KG1 (cell line): ENCODE results near the gene ARRDC5.
"Not testable (repeated sequence)": the region's sequence is repeated elsewhere in the genome, so short reads cannot be mapped to it uniquely, and the experiment has no call there.

Experiments
- DNase-seq: peaks from one replicate; lab custom pipeline; 2025; lab: John Stamatoyannopoulos, UW

ARRDC5 gene

GRCh38 chr19:4902796-4903195, at the start of gene ARRDC5:
Gene ARRDC5 (minus strand): TSS chr19:4902896. CDS start chr19:4902825, 71 bp downstream.
- DNase-seq, result no peak

- DNase-seq, result no peak
These were observed 49.0 kb upstream of the ARRDC5 start for GRCh38 chr19:4951656-4952055.

- DNase-seq, result not testable (repeated sequence)
These were observed 48.0 kb upstream of the ARRDC5 start for GRCh38 chr19:4950650-4951049.

GRCh38 chr19:4941638-4942169, 39.0 kb upstream of the ARRDC5 start:
- DNase-seq, result not testable (repeated sequence)

- DNase-seq, result no peak
These were observed 36.8 kb upstream of the ARRDC5 start for GRCh38 chr19:4939466-4939865.

- not testable (repeated sequence) for DNase-seq
These were observed 35.8 kb upstream of the ARRDC5 start for GRCh38 chr19:4938461-4938860.

- DNase-seq, result no peak
These were observed 34.4 kb upstream of the ARRDC5 start for GRCh38 chr19:4937060-4937459.

GRCh38 chr19:4935444-4935843, 32.7 kb upstream of the ARRDC5 start:
- DNase-seq, result no peak

- no peak for DNase-seq
These were observed 30.8 kb upstream of the ARRDC5 start for GRCh38 chr19:4933528-4933927.

GRCh38 chr19:4932711-4933110, 30.0 kb upstream of the ARRDC5 start:
- no peak for DNase-seq

- no peak for DNase-seq
These were observed 28.0 kb upstream of the ARRDC5 start for GRCh38 chr19:4930664-4931063.

- DNase-seq, result no peak
These were observed 26.5 kb upstream of the ARRDC5 start for GRCh38 chr19:4929186-4929585.

GRCh38 chr19:4923276-4923747, 20.6 kb upstream of the ARRDC5 start:
- DNase-seq, result no peak

GRCh38 chr19:4922530-4923275, 20.0 kb upstream of the ARRDC5 start:
- DNase-seq, result no peak

GRCh38 chr19:4916292-4917082, 13.8 kb upstream of the ARRDC5 start:
- peak; percentile 98 for DNase-seq

GRCh38 chr19:4914736-4915501, 12.2 kb upstream of the ARRDC5 start:
- DNase-seq, result no peak

- no peak for DNase-seq
These were observed 11.5 kb upstream of the ARRDC5 start for GRCh38 chr19:4913996-4914735.

GRCh38 chr19:4911786-4912672, 9.3 kb upstream of the ARRDC5 start:
- DNase-seq, result peak; percentile 39

- DNase-seq, result no peak
These were observed 8.6 kb upstream of the ARRDC5 start for GRCh38 chr19:4911314-4911713.

GRCh38 chr19:4910594-4911281, 8.0 kb upstream of the ARRDC5 start:
- DNase-seq, result peak; percentile 50
